ENCODE measurements around the gene FGF22. TPM values are rescaled to one million over a fixed set of nuclear protein-coding genes. Genes with fewer than 3 reads are reported as not detected.

Gene FGF22
- total and polyA plus RNA-seq, 10 of the 15 experiments (the other 5 are each of a cell fraction or from before 2014, with no cell fraction given), result 0.05 TPM; not detected in 9

DNA sequence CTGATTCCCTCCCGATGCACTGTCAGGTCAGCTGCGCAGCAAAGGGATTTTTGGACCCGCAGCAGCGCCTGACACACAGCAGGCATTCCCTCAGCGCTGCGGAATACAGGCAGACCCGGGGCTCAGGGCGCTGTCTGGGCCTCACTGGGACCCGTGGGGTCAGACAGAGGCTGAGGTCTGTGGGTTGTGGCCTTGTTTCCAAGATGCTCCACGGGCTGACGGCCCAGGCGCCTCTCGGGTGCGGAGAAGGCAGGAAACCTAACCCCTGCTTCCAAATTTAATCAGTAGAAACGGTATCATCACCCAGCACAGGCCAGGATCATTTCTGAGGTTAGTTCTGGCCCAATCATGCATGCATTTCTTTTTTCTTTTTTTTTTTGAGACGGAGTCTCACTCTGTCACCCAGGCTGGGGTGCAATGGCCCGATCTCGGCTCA is 24.0 kb downstream of the FGF22 start (continued):
- TF ChIP-seq, protein P1, sequence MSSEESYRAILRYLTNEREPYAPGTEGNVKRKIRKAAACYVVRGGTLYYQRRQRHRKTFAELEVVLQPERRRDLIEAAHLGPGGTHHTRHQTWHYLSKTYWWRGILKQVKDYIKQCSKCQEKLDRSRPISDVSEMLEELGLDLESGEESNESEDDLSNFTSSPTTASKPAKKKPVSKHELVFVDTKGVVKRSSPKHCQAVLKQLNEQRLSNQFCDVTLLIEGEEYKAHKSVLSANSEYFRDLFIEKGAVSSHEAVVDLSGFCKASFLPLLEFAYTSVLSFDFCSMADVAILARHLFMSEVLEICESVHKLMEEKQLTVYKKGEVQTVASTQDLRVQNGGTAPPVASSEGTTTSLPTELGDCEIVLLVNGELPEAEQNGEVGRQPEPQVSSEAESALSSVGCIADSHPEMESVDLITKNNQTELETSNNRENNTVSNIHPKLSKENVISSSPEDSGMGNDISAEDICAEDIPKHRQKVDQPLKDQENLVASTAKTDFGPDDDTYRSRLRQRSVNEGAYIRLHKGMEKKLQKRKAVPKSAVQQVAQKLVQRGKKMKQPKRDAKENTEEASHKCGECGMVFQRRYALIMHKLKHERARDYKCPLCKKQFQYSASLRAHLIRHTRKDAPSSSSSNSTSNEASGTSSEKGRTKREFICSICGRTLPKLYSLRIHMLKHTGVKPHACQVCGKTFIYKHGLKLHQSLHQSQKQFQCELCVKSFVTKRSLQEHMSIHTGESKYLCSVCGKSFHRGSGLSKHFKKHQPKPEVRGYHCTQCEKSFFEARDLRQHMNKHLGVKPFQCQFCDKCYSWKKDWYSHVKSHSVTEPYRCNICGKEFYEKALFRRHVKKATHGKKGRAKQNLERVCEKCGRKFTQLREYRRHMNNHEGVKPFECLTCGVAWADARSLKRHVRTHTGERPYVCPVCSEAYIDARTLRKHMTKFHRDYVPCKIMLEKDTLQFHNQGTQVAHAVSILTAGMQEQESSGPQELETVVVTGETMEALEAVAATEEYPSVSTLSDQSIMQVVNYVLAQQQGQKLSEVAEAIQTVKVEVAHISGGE (CRISPR knock-in tag; IDR thresholded peaks at IDR 0.05), result no peak

DNA sequence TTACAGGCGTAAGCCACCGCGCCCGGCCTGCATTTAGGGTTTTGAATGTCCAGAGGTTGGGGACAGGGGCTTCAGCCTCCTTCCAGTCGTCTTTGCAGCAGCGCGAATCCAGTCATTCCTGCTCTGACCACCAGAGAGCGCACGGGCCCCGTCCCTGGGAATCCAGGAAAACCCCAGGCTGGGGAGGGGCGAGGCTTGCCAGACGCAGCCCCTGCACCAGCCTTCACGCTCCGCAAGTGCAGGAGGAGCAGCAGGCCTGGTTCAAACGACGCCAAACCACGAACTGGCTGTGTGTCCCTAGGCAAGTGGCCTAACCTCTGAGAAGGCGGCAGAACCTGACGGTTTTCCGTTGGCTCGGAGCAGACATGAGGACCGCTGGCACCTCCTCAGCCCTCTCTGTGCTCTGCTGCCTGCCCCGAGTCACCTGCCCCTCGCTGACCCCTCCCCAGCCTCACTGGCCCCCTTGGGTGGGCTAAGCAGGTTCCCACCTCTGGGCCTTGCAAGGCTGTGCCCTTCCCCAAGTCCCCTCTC is 25.3 kb downstream of the FGF22 start:
- in situ Hi-C loops (cut with MboI) (loop anchor here (5.0 kb wide), 1 partner anchor 67 kb away; no protein-coding TSS in a partner anchor), intact Hi-C loops (cut with micrococcal nuclease; ENCODE audit: unreplicated experiment) (loop anchor here (1.0 kb wide), 1 partner anchor 69 kb away; no protein-coding TSS in a partner anchor)
- peaks cover 8% of the 10 kb centered on the region for H4K20me1 ChIP-seq (ENCODE audit: control insufficient read depth, insufficient read depth)
- ChIA-PET SMC1A (ENCODE audit: uncharacterized antibody, unreplicated experiment) (interaction anchor here (0.7 to 2.1 kb wide), 2 partner anchors 66 to 69 kb away, joined by 3 to 12 read pairs; no protein-coding TSS in a partner anchor), CTCF (interaction anchor here (0.7 to 0.8 kb wide), 2 partner anchors 15 to 69 kb away, joined by 3 read pairs; no protein-coding TSS in a partner anchor), RAD21 (ENCODE audit: unreplicated experiment) (interaction anchor here (0.6 to 1.6 kb wide), 4 partner anchors 10 to 69 kb away, joined by 3 to 9 read pairs (median 4); no protein-coding TSS in a partner anchor), POLR2A (interaction anchor here (0.6 kb wide), 1 partner anchor 109 kb away, joined by 5 read pairs; no protein-coding TSS in a partner anchor)
- H3K9ac ChIP-seq (ENCODE audit: control insufficient read depth, insufficient read depth, low read length), result no peak overlapping the region
- peak; percentile 23 for ATAC-seq
- WGBS (ENCODE audit: insufficient coverage, insufficient replicate concordance, low lambda C conversion rate, missing lambda C conversion rate), result 21% methylated on average over 24 of the region's 24 CpGs
- no peaks in the 10 kb centered on the region; the same call in 2 of the 3 replicates for H3K9me3 ChIP-seq (replicated peaks; ENCODE audit: control insufficient read depth, insufficient read depth, low read length)
- DNase-seq (ENCODE audit: low read depth, low spot score), result no peak
- no peak overlapping the region for H3K27ac ChIP-seq (ENCODE audit: control insufficient read depth, insufficient read depth)
- no peaks in the 10 kb centered on the region for H3K27me3 ChIP-seq (replicated peaks in 1 of 2; ENCODE audit: control insufficient read depth in 2 of 2, insufficient read depth in 2 of 2, low read length in 1 of 2)
- H3K36me3 ChIP-seq (ENCODE audit: control insufficient read depth in 2 of 2, insufficient read depth in 2 of 2, low read length in 1 of 2), result peaks cover 0 to under 1% of the 10 kb centered on the region in 2 experiments; a peak in 2 of 4 replicates
- peaks cover 30% of the 10 kb centered on the region for H3K79me2 ChIP-seq (ENCODE audit: control insufficient read depth, insufficient read depth, low read length)
- BruUV-seq (replicated peaks), result no TSS peak
- H3K4me2 ChIP-seq (ENCODE audit: control insufficient read depth, insufficient read depth), result 0 out of 2 replicates have a peak overlapping the region, but pooled peaks have one; percentile 11
- H3K4me3 ChIP-seq, result no peak overlapping the region
- FAIRE-seq, result no peak
- peaks cover 16% of the 10 kb centered on the region for H3K4me1 ChIP-seq (ENCODE audit: control insufficient read depth, insufficient read depth, low read length)
- H2AFZ ChIP-seq (ENCODE audit: control insufficient read depth, low read depth, low read length), result peak overlapping the region; percentile 45; the same call in 1 of the 2 replicates
- TF ChIP-seq KLF5 (IDR thresholded peaks at IDR 0.05; ENCODE audit: partially characterized antibody), result no peak
- no peak for TF ChIP-seq SREBF2 (IDR thresholded peaks at IDR 0.05; ENCODE audit: low read length)
- TF ChIP-seq TCF3 (IDR thresholded peaks at IDR 0.05; ENCODE audit: borderline replicate concordance, insufficient read depth, low read depth, low read length), result no peak
- peak; percentile 58; the same call in 1 of the 2 replicates for TF ChIP-seq LARP7 (IDR thresholded peaks at IDR 0.05)
- TF ChIP-seq IKZF2 (IDR thresholded peaks at IDR 0.05), result peak; percentile 22 to 67; a peak in 3 of 4 replicates
- TF ChIP-seq, protein P2, sequence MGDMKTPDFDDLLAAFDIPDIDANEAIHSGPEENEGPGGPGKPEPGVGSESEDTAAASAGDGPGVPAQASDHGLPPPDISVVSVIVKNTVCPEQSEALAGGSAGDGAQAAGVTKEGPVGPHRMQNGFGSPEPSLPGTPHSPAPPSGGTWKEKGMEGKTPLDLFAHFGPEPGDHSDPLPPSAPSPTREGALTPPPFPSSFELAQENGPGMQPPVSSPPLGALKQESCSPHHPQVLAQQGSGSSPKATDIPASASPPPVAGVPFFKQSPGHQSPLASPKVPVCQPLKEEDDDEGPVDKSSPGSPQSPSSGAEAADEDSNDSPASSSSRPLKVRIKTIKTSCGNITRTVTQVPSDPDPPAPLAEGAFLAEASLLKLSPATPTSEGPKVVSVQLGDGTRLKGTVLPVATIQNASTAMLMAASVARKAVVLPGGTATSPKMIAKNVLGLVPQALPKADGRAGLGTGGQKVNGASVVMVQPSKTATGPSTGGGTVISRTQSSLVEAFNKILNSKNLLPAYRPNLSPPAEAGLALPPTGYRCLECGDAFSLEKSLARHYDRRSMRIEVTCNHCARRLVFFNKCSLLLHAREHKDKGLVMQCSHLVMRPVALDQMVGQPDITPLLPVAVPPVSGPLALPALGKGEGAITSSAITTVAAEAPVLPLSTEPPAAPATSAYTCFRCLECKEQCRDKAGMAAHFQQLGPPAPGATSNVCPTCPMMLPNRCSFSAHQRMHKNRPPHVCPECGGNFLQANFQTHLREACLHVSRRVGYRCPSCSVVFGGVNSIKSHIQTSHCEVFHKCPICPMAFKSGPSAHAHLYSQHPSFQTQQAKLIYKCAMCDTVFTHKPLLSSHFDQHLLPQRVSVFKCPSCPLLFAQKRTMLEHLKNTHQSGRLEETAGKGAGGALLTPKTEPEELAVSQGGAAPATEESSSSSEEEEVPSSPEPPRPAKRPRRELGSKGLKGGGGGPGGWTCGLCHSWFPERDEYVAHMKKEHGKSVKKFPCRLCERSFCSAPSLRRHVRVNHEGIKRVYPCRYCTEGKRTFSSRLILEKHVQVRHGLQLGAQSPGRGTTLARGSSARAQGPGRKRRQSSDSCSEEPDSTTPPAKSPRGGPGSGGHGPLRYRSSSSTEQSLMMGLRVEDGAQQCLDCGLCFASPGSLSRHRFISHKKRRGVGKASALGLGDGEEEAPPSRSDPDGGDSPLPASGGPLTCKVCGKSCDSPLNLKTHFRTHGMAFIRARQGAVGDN (IDR thresholded peaks at IDR 0.05), result peak; percentile 94
- TF ChIP-seq NBN (IDR thresholded peaks at IDR 0.05), result peak; percentile 68; the same call in 1 of the 2 replicates
- TF ChIP-seq, protein P3, sequence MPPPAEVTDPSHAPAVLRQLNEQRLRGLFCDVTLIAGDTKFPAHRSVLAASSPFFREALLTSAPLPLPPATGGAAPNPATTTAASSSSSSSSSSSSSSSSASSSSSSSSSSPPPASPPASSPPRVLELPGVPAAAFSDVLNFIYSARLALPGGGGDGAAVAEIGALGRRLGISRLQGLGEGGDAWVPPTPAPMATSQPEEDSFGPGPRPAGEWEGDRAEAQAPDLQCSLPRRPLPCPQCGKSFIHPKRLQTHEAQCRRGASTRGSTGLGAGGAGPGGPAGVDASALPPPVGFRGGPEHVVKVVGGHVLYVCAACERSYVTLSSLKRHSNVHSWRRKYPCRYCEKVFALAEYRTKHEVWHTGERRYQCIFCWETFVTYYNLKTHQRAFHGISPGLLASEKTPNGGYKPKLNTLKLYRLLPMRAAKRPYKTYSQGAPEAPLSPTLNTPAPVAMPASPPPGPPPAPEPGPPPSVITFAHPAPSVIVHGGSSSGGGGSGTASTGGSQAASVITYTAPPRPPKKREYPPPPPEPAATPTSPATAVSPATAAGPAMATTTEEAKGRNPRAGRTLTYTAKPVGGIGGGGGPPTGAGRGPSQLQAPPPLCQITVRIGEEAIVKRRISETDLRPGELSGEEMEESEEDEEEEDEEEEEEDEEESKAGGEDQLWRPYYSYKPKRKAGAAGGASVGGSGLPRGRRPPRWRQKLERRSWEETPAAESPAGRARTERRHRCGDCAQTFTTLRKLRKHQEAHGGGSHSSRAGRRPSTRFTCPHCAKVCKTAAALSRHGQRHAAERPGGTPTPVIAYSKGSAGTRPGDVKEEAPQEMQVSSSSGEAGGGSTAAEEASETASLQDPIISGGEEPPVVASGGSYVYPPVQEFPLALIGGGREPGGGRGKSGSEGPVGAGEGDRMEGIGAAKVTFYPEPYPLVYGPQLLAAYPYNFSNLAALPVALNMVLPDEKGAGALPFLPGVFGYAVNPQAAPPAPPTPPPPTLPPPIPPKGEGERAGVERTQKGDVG (CRISPR knock-in tag; IDR thresholded peaks at IDR 0.05), result no peak
- peak; percentile 39; the same call in 1 of the 2 replicates for TF ChIP-seq IRF4 (IDR thresholded peaks at IDR 0.05; ENCODE audit: low read depth, low read length)

Measured in GM12878 (cell line).